NCI-H1105 treated with DMSO at 0.1 percent for 48 hours (cell line): Measurements from ENCODE around the gene TMTC1.

Experiments
- DNase-seq: peaks from one replicate; lab custom pipeline; 2025; lab: John Stamatoyannopoulos, UW

The TMTC1 gene

GRCh38 chr12:29780084-29780483, 3.7 kb downstream of the TMTC1 start:
- no peak for DNase-seq

GRCh38 chr12:29778531-29778930, 5.2 kb downstream of the TMTC1 start:
- no peak for DNase-seq

GRCh38 chr12:29773076-29773475, 10.7 kb downstream of the TMTC1 start:
- no peak for DNase-seq

- DNase-seq: no peak
Observed at GRCh38 chr12:29771786-29772185, 12.0 kb downstream of the TMTC1 start.

GRCh38 chr12:29771165-29771564, 12.6 kb downstream of the TMTC1 start:
- no peak for DNase-seq

- DNase-seq: no peak
Observed at GRCh38 chr12:29769162-29769858, 14.4 kb downstream of the TMTC1 start.

GRCh38 chr12:29768372-29768771, 15.4 kb downstream of the TMTC1 start:
- DNase-seq: no peak

- peak; percentile 32 for DNase-seq
Observed at GRCh38 chr12:29763301-29763683, 20.4 kb downstream of the TMTC1 start.

- no peak for DNase-seq
Observed at GRCh38 chr12:29762637-29763300, 21.0 kb downstream of the TMTC1 start.

GRCh38 chr12:29759950-29760349, 23.8 kb downstream of the TMTC1 start:
- DNase-seq: no peak

GRCh38 chr12:29756741-29757390, 26.9 kb downstream of the TMTC1 start:
- DNase-seq: no peak

- DNase-seq: peak; percentile 12
Observed at GRCh38 chr12:29754235-29755189, 29.2 kb downstream of the TMTC1 start.

- DNase-seq: no peak
Observed at GRCh38 chr12:29752121-29752520, 31.6 kb downstream of the TMTC1 start.

GRCh38 chr12:29751676-29752075, 32.1 kb downstream of the TMTC1 start:
- no peak for DNase-seq

GRCh38 chr12:29750928-29751220, 32.9 kb downstream of the TMTC1 start:
- DNase-seq: no peak

- no peak for DNase-seq
Observed at GRCh38 chr12:29750131-29750927, 33.4 kb downstream of the TMTC1 start.

- no peak for DNase-seq
Observed at GRCh38 chr12:29744365-29744764, 39.4 kb downstream of the TMTC1 start.

GRCh38 chr12:29743801-29744200, 39.9 kb downstream of the TMTC1 start:
- no peak for DNase-seq

GRCh38 chr12:29743077-29743476, 40.7 kb downstream of the TMTC1 start:
- DNase-seq: no peak

GRCh38 chr12:29742646-29743045, 41.1 kb downstream of the TMTC1 start:
- no peak for DNase-seq
